ACHN (cell line): ENCODE measurements around the gene RNF114.
A peak's percentile ranks its signal among the peaks of the same experiment; 100 is the strongest.

Experiments
- DNase-seq: peaks from one replicate; pipeline ENCODE4 v3.0.0-alpha.2; 2015
- in situ Hi-C: cut with HindIII; loops from 2 replicates; pipeline ENCODE4 v1.10.0; 2017; ENCODE audit warnings: low sequenced_read_pairs, low pct_ligation_motif_present, low pct_unique_long_range_greater_than_20kb

The RNF114 gene

DNA sequence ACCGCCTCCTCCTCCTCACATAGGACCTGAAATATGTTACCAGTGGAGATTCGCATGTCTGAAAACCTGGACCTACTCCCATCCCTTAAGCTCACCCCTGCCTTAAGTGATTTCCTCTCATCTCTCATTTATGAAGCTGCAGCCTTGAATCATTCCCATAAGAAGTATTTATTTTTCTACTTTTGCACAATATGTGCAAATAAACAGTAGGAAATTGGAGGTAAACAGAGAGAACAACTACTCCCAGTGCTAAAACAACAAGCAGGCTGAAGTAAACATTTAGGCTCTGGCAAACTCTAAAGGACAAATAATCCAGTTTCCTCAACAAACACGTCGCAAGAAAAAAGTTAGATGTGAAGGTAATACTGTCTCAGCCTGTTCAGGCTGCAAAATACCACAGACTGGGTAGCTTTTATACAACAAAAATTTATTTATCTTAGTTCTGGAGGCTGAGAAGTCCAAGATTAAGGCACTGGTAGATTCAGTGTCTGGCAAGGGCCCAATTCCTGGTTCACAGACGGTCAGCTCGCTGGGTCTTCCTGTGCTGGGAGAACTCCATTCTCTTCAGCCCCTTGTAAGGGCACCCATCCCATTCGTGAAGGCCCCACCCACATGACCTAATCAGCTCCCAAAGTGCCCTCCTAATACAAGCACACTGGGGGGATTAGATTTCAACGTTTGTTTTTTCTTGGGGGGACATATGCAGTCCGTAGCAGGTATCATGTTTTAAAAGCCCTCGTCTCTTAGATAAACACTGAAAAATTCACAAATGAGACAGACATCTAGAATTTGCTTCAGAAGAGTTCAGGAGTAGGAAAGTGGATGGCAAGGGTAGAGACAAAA is 36.4 kb upstream of the RNF114 start:
- in situ Hi-C loops, result no loop called here
- no peak for DNase-seq

DNA sequence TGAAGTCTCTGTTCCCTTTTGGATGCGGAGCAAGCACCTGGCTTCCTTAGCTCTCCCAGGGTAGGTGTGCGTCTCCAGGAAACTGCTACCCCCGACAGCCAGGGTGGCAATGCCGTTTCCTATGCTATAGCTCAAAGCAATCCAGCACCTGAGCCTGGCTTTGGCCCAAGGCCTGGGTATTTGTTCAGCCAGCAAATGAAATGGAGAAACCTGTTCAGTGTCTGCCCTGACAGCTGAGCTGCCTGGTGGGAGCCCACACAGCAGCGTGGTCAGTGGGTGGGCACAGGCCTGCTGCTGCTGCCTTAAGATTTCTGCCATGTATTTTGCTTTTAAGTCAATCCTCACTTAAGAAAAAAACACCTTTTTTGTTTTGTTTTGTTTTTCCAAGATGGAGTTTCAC is 34.6 kb upstream of the RNF114 start:
- DNase-seq, result no peak
- in situ Hi-C loops, result no loop called here

DNA sequence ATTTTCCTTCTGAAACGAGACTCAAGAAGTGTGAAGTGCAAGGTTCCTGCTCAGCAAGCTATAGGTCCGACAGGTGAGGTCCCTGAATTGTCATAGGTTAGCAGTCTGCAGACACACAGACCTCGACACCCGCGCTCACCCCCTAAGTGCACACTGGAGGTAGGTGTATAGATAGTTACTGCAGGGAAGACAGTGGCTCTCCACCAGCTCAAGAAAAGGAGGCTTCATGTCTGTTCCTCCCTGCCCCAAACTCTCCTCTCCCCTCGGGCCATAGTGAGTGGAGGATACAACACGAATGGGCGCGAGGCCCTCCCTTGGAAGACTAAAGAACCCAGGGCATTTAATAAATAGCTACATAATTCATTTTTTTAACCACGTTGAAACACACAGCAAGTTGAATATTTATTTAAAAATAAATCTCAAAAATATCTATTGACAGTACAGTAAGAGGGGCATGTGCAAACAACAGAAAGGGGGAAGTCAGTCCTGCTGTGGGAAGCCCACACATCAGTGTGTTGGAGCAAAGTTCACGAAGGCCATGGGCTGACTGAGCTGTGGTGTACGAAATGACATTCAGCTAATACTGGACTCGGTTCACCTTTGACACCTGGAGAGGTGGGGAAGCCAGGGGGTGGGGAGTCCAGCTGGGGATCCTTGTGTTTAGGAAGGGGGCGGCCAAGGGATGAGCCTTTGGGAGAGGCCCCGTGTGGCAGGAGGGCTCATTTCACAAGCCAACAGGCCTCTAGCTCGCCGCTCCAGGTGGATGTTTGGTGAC is 31.6 kb upstream of the RNF114 start:
- DNase-seq, result no peak
- in situ Hi-C loops, result no loop called here

DNA sequence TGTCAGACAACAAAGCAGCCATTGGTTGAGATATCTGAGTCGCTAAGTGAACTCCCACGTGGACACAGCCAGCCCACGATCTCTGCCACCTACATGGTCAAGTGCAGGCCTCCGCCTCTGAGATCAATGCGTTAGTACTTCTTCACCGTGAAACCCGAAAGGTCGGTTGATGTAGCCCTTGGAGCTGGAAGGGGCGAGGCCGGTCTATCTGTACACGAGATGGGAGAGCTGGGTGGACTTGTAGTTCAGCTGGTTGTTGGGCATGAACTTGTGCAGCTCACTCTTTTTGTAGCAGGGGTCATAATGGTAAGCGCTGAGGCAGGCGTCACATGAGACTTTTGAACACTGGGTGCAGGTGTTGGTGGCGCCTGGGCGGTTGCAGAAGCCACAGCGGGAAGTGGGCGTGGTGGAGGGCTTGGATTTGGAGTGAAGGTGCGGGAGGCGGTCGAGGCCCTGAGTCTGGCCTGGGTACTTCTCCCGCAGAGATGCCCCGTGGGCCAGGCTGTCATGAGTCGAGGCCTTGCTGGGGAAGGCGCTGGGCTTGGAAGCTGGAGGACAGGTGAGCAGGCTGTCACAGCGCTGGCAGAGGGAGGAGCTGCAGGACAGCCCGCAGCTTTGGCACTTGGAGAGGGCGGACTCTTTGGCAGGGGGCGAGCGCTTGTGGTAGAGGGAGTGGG is 30.6 kb upstream of the RNF114 start:
- no peak for DNase-seq
- in situ Hi-C loops, result no loop called here

DNA sequence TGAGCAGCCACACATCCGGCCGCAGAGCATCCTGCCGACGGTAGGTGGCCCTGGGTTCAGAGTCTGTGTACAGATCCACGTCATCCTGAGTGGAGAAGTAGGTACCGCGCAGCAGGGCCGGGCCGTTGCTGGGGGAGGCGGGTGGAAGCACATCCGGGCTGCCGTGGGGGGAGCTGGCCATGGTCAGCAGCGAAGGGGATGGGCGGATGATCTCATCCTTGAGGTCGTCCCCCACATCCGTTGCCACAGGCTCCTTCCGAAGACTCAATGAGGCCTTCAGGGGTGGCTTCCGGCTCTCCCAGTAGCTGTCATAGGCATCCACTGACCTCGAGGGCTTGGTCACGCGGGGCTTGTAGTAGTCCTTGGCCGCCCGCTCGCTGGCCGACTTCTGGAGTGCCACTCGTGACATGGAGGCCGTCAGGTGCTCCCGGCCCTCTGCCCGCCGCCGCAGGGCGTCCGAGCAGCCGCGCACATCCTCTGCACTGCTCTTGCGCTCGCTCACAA is 30.0 kb upstream of the RNF114 start:
- no peak for DNase-seq
- in situ Hi-C loops, result no loop called here

DNA sequence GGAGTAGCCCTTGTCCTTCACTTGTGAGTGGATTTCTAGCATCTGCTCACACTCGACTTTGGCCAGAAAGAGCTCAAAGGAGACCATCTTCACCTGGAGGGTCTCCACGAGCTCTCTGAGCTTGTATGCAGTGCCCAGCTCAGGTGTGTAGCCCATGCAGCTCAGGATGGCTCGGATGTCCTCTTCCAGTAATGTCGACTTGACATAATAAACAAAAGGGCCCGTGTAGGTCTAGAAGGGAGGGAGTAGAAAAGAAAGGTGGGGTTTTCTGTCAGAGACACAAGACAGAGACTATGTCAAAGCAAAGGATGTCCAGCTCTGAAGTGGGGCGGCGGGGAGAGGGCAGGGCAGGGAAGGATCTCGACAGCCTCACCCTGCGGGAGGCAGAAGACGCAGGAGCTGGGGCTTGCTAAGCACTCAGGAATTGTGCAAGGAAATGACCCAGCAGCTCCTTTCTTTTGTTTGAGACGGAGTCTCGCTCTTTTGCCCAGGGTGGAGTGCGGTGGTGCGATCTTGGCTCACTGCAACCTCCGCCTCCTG is 29.5 kb upstream of the RNF114 start:
- in situ Hi-C loops, result no loop called here
- no peak for DNase-seq

DNA sequence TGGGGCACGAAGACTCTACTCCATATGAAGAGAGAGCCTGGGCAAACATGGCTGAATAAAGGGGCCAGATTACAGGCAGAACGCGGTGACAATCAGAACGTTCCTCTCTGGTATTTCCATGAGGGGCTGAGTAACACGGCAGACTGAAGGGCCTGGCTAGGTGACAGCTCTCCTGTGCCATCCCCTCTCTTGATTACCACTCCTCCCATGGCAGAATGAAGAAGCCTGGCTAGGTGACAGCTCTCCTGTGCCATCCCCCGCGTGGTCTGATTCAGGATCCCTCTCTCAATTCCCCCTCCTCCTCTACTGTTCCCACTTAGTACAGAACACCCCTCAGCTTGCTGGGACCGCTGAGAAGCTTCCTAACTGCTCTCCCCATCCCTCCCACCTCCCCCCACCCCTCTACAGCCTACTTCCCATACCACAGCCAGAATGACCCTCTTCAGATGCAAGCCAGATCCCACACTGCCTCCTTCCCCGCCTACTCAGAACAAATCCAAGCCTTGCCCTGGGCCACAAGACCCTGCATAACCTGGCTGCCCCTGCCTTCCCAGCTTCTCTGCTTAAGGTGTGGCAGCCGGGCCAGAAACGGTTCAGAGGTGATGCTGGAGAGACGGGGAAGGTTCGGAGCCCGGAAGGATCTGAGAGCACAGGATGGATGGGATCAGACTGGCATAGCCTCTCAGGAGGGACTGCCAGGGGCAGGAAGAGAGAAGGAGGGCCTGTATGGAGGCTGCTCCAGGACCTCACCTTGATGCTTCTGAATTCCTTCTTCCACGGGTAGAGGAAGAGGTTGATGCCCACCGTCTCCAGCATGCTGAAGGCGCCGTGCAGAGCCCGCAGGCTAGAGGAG is 28.6 kb upstream of the RNF114 start:
- in situ Hi-C loops, result no loop called here
- DNase-seq, result no peak

DNA sequence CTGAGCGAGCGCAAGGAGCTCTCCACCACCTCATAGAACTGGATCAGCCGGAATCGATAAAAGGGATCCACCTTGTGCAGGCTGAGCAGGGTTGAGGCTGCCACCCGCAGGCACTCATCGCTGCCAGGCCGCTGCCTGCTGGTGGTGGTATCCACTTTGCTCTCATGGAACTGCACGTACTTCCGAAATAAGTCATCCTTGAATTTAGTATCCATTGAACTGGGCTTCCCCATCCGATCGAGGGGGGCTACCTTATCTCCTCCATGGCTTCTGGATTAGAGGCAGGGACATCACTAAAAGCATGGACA is 28.0 kb upstream of the RNF114 start:
- no peak for DNase-seq
- in situ Hi-C loops, result no loop called here

DNA sequence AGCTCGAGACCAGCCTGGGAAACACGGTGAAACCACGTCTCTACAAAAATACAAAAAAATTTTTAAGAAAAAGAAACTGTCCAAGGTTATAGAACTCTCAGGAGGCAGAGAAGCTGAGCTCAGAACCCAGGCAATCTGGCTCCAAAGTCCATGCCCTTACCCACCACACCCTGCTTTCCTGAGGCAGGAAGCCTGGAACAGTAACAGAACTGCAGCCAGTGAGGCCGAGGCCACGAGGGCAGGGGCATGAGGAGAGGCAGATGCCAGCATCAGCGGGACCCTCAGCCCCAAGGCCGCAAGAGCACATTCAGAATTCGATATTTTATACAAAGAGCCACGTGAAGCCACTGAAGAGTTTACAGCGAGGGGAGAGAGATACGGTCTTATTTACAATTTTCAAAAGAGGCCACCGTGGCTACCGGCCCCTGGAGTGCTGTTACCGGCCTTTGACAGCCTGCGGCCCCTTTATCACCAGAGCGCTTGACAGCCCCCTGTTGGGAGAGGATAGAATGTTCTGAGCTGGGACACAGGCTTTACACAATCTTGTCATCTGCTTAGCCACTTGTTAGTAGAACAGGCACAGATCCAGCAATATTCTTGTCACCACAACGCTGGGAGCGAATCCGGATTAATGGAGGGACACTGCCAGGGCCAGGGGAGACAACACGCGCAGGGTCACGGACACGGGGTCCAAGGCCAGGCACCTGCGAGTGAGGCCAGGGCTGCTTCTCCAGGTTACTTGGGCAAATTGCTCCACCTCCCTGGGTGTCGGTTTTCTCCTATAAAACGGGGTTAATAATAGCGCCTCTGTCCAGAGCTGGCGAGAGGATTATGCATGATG is 26.5 kb upstream of the RNF114 start:
- in situ Hi-C loops, result no loop called here

DNA sequence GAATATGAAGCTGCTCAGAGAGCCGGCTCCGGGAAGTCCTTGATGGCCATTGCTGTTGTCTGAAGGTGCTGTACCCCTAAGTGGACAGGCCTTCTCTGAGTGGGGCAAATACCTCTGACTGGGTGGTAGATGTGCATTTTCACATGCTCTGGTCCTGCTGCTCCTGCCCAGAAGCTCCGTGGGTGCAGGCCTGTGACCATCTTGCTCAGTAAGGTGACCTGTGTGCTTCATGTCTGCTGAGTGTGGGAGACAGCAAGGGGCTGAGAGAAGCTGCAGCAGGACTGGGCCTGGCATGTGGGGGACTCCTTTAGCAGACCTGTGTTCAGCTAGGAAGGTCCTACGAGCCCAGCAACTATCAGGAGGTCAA is 25.9 kb upstream of the RNF114 start:
- DNase-seq, result no peak
- in situ Hi-C loops, result no loop called here

More for the DNA sequence above, 26.5 kb upstream of the RNF114 start:
- DNase-seq, result no peak

DNA sequence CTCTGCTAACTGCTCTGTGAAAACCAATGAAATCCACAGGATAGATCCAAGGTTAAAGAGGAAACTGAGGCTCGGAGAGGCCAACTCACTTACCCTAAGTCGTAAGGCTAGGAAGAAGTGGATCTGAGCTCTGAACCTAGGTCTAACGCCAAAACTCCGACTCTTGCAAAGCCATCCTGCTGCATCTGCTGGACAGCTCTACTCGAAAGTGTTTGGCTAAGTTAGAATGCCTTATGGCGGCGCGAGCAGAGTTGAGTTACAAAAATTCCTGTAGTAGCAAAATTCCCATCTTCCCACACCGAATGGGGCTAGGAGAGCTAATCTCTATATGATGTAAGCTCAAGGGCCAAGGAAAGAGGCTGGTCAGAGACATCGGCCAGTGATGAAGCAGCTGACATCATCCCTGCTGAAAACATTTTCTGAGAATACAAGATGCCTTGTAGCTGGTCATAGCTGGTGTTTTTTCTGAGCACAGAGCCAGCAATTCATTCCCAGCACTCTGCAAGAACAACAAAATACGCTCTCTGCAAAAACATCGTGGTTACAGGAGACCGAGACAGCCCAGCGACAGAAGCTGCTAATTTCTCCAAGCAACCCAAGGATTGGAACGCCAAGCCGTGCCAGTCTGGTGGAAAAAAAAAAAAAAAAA is 22.7 kb upstream of the RNF114 start:
- no peak for DNase-seq
- in situ Hi-C loops, result no loop called here

DNA sequence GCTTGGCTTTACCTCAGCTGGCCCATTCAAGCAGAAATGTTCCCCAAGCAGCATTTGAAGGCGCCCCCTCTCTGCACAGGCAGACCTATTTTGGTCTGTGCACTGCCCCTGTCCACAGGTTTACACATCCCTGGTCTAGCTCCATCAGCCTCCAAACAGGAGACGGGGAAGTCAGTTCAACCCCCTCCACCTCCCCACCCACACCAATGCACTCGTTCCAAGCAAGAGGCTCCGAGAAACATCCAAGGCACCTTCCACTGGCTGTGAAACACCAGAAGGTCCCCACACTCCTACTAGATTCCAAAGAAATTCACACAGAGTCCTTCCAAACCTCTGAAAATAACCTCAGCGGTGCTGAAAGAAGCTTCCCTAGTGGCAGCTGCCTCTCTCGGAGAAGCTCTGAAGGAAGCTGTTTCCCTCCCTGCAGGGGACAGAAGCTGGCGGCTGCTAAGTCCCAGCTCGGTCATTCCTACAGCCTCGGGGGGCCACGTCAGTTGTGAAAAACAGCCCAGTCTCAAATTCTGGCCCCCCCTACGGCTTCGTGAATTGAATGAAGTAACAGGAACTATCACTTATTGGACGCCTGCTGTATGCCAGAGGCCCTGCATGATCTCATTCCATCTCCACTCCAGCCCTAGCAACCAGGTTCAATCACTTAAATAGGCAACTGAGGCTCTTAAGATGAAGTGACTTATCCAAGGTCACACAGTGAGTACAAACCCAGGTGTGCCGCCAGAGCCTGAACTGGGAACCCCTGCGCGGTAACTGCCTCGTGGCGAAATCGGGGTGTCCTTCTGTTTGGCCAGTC is 21.7 kb upstream of the RNF114 start:
- DNase-seq, result no peak
- in situ Hi-C loops, result no loop called here

DNA sequence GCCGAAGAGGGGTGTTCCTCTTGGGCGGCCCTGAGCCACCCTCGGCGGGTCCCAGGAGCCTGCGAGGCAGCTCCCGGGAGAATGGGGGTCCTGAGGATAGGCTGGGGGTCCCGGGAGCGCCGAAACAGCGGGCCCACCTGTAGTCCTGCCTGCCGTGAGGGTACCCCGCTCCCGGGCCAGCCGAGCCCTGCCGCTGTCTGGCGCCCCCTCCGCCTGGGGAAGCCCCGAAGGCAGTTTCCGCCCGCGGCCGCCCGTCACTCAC is 21.1 kb upstream of the RNF114 start:
- DNase-seq, result no peak
- in situ Hi-C loops, result no loop called here

DNA sequence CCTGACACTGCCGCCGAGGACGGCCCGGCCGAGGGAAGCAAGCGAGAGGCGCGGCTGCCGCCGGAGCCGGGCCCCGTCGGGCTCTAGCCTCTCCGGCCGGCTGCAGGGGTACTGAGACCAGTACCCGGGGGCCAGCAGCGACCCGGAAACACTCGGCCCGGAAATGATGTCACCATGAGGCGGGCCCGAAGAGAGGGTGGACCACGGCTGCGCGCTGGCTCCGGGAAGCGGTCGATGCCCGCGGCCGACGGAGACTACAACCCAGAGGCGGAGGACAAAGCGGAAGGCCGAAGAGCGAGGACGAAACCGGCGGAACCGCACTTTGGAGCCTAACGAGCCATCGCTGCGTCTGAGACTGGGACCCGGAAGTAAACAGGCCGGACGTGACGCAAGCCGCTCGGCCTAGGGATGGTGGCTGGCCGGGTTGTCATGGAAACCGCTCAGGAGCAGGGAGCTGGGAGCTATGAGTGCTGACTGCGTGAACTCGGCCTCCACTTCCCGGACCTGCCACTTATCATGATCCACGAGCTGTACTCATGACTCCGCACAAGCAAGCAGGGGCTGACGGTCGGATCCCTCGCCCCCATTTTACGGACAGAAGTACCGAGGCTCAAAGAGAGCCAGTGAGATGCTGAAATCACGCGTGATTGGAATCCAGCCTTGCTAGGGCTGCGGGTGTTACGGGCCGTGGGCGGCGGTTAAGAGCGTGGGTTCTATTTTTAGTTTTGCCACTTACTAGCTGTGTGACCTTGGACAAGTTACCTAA is 20.6 kb upstream of the RNF114 start, which contains the start of gene SPATA2:
Gene SPATA2, minus strand, starts transcription at position 150 of the 766 bp plus-strand sequence. CDS start 7,039 bp downstream, outside the sequence.
- in situ Hi-C loops, result no loop called here

DNA sequence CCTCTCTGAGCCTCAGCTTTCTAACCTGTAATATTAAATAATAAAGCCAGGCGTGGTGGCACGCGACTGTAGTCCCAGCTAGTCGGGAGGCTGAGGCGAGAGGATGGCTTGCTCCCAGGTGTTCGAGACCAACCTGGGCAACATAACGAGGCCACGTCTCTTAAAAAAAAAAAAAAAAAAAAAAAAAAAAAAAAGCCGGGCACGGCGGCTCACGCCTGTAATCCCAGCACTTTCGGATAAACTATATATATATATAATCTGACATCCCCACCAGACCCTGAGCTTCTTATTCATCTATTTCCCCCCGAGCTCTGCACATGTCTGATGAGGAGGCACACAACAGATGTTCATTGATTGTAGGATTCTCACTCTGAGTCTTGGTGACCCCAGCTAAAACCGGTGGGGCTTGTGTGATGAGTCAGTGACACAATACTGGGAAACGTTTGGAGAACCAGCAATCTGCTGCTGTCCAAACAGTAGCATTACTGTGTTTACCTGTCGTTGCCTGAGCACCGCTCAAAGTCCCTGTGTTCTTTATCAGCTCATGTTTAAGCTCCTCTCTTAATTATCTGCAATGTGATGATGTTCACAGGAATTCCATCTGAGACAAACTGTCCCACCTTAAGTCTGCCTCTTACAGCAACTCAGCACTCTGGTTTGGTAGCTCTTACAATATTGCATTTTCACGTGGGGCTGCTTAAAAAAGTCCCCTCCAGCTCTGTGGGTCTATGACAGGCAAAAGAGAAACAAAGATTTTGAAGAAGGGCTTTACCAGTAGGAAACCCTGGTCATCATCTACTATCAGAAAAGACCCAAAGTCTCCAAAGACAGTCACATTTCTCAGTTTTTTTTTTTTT is 19.8 kb upstream of the RNF114 start:
- in situ Hi-C loops, result no loop called here
- peak; percentile 54 for DNase-seq

More for the DNA sequence above, 20.6 kb upstream of the RNF114 start, which contains the start of gene SPATA2:
- peak; percentile 92 for DNase-seq
